Fibroblast of skin of scalp (primary cell): ENCODE data around the gene PCDHGA4.
"Not testable (repeated sequence)": the region's sequence is repeated elsewhere in the genome, so short reads cannot be mapped to it uniquely, and the experiment has no call there.

Source experiments
- DNase-seq: peaks from one replicate; pipeline ENCODE4 v3.0.0-alpha.2; 2013

Gene PCDHGA4

GRCh38 chr5:141384471-141385267 is 29.8 kb downstream of the PCDHGA4 start:
- no peak for DNase-seq

GRCh38 chr5:141387557-141388311 is 32.9 kb downstream of the PCDHGA4 start, which contains the start of gene PCDHGB4:
PCDHGB4 (plus strand) TSS chr5:141387698; CDS start chr5:141387885, 187 bp downstream.
- peak; percentile 65 for DNase-seq

- DNase-seq, result no peak
Measured at GRCh38 chr5:141388661-141389060, 33.8 kb downstream of the PCDHGA4 start.

DNA sequence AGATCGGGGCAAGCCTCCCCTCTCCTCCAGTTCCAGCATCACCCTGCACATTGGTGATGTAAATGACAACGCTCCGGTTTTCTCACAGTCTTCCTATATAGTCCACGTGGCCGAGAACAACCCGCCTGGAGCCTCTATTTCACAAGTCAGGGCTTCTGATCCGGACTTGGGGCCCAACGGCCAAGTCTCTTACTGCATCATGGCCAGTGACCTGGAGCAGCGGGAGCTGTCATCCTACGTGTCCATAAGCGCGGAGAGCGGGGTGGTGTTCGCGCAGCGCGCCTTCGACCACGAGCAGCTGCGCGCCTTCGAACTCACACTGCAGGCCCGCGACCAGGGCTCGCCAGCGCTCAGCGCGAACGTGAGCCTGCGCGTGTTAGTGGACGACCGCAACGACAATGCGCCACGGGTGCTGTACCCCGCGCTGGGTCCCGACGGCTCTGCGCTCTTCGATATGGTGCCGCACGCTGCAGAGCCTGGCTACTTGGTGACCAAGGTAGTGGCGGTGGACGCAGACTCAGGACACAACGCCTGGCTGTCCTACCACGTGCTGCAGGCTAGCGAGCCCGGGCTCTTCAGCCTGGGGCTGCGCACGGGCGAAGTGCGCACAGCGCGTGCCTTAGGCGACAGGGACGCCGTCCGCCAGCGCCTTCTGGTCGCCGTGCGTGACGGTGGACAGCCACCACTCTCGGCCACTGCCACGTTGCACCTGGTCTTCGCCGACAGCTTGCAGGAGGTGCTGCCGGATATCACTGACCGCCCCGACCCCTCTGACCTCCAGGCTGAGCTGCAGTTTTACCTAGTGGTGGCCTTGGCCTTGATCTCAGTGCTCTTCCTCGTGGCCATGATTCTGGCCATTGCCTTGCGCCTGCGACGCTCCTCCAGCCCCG is 34.6 kb downstream of the PCDHGA4 start:
- DNase-seq, result no peak

GRCh38 chr5:141392429-141393198 is 37.8 kb downstream of the PCDHGA4 start, which contains the start of gene PCDHGA8:
PCDHGA8 (plus strand) TSS chr5:141392633; CDS start chr5:141392814, 181 bp downstream.
- peak; percentile 38 for DNase-seq

- no peak for DNase-seq
Measured at GRCh38 chr5:141393267-141393666, 38.4 kb downstream of the PCDHGA4 start.

DNA sequence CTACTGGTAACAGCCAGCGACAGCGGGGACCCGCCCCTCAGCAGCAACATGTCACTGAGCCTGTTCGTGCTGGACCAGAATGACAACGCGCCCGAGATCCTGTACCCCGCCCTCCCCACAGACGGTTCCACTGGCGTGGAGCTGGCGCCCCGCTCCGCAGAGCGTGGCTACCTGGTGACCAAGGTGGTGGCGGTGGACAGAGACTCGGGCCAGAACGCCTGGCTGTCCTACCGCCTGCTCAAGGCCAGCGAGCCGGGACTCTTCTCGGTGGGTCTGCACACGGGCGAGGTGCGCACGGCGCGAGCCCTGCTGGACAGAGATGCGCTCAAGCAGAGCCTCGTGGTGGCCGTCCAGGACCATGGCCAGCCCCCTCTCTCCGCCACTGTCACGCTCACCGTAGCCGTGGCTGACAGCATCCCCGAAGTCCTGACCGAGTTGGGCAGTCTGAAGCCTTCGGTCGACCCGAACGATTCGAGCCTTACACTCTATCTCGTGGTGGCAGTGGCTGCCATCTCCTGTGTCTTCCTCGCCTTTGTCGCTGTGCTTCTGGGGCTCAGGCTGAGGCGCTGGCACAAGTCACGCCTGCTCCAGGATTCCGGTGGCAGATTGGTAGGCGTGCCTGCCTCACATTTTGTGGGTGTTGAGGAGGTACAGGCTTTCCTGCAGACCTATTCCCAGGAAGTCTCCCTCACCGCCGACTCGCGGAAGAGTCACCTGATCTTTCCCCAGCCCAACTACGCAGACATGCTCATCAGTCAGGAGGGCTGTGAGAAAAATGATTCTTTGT is 39.8 kb downstream of the PCDHGA4 start:
- DNase-seq, result not testable (repeated sequence)

DNA sequence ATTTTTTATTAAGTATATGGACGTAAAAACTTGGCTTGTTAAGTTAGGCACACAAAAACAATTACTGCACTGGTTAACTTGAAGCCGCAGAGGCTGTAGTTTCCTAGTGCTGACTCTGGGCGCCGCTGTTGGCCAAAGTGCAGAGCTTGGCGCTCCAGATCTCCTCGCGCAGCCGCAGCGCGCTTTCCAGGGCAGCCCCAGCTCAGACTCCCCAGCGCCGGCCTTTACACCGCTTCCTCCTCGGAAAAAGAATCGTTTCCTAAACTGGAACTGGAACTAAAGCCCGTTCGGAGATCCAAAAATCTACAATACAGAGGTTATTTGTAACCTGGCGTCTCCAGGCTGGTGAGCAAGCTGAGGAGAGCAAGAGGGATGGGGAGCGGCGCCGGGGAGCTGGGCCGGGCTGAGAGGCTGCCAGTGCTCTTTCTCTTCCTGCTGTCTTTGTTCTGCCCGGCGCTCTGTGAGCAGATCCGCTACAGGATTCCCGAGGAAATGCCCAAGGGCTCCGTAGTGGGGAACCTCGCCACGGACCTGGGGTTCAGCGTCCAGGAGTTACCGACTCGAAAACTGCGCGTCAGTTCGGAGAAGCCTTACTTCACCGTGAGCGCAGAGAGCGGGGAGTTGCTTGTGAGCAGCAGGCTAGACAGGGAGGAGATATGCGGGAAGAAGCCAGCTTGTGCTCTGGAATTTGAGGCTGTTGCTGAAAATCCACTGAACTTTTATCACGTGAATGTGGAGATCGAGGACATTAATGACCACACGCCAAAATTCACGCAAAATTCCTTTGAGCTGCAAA is 43.1 kb downstream of the PCDHGA4 start, which contains the start of gene PCDHGB5:
Gene PCDHGB5 (plus strand): TSS at position 192 of the 796 bp plus-strand sequence. CDS start 181 bp downstream, at position 373.
- peak; percentile 69 for DNase-seq

DNA sequence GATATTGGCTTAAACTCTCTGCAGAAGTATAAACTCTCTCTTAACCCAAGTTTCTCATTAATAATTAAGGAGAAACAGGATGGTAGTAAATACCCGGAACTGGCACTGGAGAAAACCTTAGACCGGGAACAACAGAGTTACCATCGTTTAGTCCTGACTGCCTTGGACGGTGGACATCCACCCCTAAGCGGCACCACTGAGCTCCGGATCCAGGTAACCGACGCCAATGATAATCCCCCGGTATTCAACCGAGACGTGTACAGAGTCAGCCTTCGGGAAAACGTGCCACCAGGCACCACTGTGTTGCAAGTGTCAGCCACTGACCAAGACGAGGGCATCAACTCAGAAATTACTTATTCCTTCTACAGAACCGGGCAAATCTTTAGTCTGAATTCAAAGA is 43.8 kb downstream of the PCDHGA4 start:
- DNase-seq, result no peak

DNA sequence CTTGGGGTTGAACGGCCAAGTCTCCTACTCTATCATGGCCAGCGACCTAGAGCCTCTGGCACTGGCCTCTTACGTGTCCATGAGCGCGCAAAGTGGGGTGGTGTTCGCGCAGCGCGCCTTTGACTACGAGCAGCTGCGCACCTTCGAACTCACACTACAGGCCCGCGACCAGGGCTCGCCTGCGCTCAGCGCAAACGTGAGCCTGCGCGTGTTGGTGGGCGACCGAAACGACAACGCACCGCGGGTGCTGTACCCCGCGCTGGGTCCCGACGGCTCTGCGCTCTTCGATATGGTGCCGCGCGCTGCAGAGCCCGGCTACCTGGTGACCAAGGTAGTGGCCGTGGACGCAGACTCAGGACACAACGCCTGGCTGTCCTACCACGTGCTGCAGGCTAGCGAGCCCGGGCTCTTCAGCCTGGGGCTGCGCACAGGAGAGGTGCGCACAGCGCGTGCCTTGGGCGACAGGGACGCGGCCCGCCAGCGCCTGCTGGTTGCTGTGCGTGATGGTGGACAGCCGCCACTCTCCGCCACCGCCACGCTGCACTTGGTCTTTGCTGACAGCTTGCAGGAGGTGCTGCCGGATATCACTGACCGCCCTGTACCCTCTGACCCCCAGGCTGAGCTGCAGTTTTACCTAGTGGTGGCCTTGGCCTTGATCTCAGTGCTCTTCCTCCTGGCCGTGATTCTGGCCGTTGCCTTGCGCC is 44.9 kb downstream of the PCDHGA4 start:
- no peak for DNase-seq

DNA sequence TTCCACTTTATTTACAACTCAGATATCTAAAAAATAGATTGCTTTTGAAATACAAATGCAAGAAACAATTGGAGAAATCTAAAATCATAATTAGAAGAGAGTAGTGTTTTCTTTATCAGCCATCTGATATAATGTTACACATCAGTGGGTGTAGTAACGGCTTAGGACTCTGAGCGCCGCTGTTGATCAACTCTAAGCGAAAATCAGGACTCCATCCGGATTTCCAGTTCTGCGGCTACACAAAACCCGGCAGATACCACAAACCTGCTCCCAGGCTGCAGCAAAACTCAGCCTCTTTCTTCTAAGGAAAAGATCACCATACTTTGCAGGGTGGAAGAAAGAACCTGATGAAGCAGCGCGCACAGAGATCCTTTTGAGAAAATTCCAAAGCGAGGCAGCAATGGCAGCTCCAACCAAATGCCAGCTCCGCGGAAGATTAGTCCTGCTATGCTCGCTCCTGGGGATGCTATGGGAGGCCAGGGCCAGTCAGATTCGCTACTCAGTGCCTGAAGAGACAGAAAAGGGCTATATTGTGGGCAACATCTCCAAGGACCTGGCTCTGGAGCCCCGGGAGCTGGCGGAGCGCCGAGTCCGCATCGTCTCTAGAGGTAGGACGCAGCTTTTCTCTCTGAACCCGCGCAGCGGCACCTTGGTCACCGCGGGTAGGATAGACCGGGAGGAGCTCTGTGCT is 47.9 kb downstream of the PCDHGA4 start, which contains the start of gene PCDHGA9:
Gene PCDHGA9 (plus strand): TSS at position 226 of the 691 bp plus-strand sequence. CDS start 175 bp downstream, at position 401.
- peak; percentile 37 for DNase-seq

DNA sequence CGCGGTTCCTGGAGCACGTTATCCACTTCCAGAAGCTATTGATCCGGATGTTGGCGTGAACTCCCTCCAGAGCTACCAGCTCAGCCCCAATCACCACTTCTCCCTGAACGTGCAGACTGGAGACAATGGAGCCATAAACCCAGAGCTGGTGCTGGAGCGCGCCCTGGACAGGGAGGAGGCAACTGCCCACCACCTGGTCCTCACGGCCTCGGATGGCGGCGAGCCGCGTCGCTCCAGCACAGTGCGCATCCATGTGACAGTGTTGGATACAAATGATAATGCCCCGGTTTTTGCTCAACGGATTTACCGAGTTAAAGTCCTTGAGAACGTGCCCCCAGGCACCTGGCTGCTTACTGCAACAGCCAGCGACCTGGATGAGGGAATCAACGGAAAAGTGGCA is 48.6 kb downstream of the PCDHGA4 start:
- no peak for DNase-seq
